Tibial nerve (tissue), 4 donors: Measurements from ENCODE around the gene CHAF1B. TPM values are rescaled to one million over a fixed set of nuclear protein-coding genes. Genes with fewer than 3 reads are reported as not detected.
A peak's percentile ranks its signal among the peaks of the same experiment; 100 is the strongest.

Source experiments
- DNase-seq, 2 donors: peaks; one replicate each; pipeline ENCODE4 v3.0.0-alpha.2; 2019; ENCODE audit warnings: low spot score in 2 of 2
- H3K27ac ChIP-seq, 4 donors: fragments of 200-600 bp; sonication (generic) in 3 of 4; one replicate each; pipeline ENCODE4 v1.5.1; 2017 to 2019; ENCODE audit warnings: mild to moderate bottlenecking in 1 of 4
- H3K27me3 ChIP-seq, 2 donors: fragments of 200-600 bp; sonication (generic) in 1 of 2; one replicate each; pipeline versions ENCODE4 v1.5.1 to v1.6.0; 2017 to 2019
- H3K36me3 ChIP-seq, 3 donors: fragments of 200-600 bp; sonication (generic); one replicate each; pipeline ENCODE4 v1.5.1; 2018 to 2019
- H3K4me1 ChIP-seq, 4 donors: fragments of 200-600 bp; sonication (generic) in 3 of 4; one replicate each; pipeline ENCODE4 v1.5.1; 2017 to 2019
- H3K4me3 ChIP-seq, 4 donors: fragments of 200-600 bp; sonication (generic) in 3 of 4; one replicate each; pipeline ENCODE4 v1.5.1; 2017 to 2019; ENCODE audit warnings: mild to moderate bottlenecking in 1 of 4, moderate library complexity in 1 of 4
- H3K9me3 ChIP-seq, 4 donors: fragments of 200-600 bp; sonication (generic) in 3 of 4; one replicate each; pipeline ENCODE4 v1.5.1; 2017 to 2019
- EP300 ChIP-seq, 2 donors: sonication (generic); formaldehyde crosslinking; IDR thresholded peaks; one replicate each; pipeline ENCODE4 v1.6.1; 2017; ENCODE audit warnings: antibody characterized with exemption in 2 of 2, mild to moderate bottlenecking in 1 of 2
- POLR2A ChIP-seq, 2 donors: fragments of 450-650 bp; IDR thresholded peaks; one replicate each; pipeline ENCODE4 v1.6.1; 2017; ENCODE audit warnings: antibody characterized with exemption in 2 of 2, mild to moderate bottlenecking in 2 of 2, moderate library complexity in 2 of 2
- WGBS, 2 donors: methylation state at CpG; one replicate each; pipeline ENCODE4 v1.1.5; 2018; 5-methylcytosine and 5-hydroxymethylcytosine counted together
- total RNA-seq, 4 donors: library from RNA; depleted of rRNA; stranded (reverse); fragments of >200 nt; gene quantifications; one replicate each; pipeline ENCODE4 v1.1.0, GENCODE V29; 2016
- TF ChIP-seq, protein P1 (sequence below), 5 experiments: fragments of 200-600 bp in 3 of 5; fragments of 450-650 bp in 2 of 5; sonication (generic) in 3 of 5; IDR thresholded peaks; one replicate each; pipeline ENCODE4 v1.5.1; 2016 to 2019; ENCODE audit warnings: antibody characterized with exemption in 5 of 5, mild to moderate bottlenecking in 3 of 5, moderate library complexity in 2 of 5

Gene CHAF1B
- total RNA-seq, 4 donors from 2014 or later = 0.59 to 1.2 (median 0.86) TPM

DNA sequence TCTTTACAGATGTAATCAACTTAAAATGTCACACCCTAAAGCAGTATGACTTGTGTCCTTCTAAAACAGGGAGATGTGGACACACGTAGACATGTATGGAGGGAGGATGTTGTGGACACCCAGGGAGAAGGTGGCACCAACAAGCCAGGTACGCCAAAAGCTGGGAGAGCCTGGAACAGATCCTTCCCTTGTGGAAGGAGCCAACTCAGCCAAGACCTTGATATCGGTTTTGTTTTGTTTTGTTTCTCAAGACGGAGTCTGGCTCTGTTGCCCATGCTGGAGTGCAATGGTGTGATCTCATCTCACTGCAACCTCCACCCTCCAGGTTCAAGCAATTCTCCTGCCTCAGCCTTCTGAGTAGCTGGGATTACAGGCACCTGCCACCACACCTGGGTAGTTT lies 45.6 kb downstream of the CHAF1B start:
- DNase-seq = no peak
- peaks cover 0 to 13% (median 0%) of the 10 kb centered on the region in 4 donors for H3K4me1 ChIP-seq
- 73 to 74% methylated on average over 4 of the region's 4 CpGs for WGBS, 2 donors
- no peaks in the 10 kb centered on the region for H3K27me3 ChIP-seq
- H3K9me3 ChIP-seq = no peaks in the 10 kb centered on the region
- TF ChIP-seq EP300 (IDR thresholded peaks at IDR 0.05) (no peak), POLR2A (IDR thresholded peaks at IDR 0.05) (no peak)
- TF ChIP-seq, protein P1, sequence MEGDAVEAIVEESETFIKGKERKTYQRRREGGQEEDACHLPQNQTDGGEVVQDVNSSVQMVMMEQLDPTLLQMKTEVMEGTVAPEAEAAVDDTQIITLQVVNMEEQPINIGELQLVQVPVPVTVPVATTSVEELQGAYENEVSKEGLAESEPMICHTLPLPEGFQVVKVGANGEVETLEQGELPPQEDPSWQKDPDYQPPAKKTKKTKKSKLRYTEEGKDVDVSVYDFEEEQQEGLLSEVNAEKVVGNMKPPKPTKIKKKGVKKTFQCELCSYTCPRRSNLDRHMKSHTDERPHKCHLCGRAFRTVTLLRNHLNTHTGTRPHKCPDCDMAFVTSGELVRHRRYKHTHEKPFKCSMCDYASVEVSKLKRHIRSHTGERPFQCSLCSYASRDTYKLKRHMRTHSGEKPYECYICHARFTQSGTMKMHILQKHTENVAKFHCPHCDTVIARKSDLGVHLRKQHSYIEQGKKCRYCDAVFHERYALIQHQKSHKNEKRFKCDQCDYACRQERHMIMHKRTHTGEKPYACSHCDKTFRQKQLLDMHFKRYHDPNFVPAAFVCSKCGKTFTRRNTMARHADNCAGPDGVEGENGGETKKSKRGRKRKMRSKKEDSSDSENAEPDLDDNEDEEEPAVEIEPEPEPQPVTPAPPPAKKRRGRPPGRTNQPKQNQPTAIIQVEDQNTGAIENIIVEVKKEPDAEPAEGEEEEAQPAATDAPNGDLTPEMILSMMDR (IDR thresholded peaks at IDR 0.05) = no peak
- H3K4me3 ChIP-seq = peak overlapping the region in 1 of 4 donors; percentile 33
- peak overlapping the region in 2 of 4 donors; percentile 64 to 79 for H3K27ac ChIP-seq
- no peaks in the 10 kb centered on the region for H3K36me3 ChIP-seq

DNA sequence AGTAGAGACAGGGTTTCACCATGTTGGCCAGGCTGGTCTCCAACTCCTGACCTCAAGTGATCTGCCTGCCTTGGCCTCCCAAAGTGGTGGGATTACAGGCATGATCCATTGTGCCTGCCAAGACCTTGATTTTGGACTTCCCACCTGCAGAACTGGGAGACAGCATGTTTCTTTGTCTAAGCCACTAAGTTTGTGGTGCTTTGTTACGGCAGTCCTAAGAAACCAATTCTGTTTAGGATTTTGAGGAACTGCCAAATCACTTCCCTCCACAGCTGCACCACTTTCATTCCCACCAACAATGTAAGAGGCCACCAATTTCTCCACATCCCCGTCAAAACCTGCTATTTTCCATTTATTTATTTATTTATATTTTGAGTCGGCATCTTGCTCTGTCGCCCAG lies 46.1 kb downstream of the CHAF1B start:
- WGBS, 2 donors = 82 to 86% methylated on average over 4 of the region's 4 CpGs
- peaks cover 0 to 13% (median 0%) of the 10 kb centered on the region in 4 donors for H3K4me1 ChIP-seq
- peaks cover 0 to under 1% (median 0%) of the 10 kb centered on the region in 4 donors for H3K9me3 ChIP-seq
- DNase-seq = no peak
- peak overlapping the region in 1 of 4 donors; percentile 64 for H3K27ac ChIP-seq
- no peak for TF ChIP-seq POLR2A (IDR thresholded peaks at IDR 0.05)
- TF ChIP-seq, protein P1 (IDR thresholded peaks at IDR 0.05) = no peak
- no peak for TF ChIP-seq EP300 (IDR thresholded peaks at IDR 0.05)
- H3K27me3 ChIP-seq = no peaks in the 10 kb centered on the region
- H3K4me3 ChIP-seq = no peak overlapping the region
- H3K36me3 ChIP-seq = no peaks in the 10 kb centered on the region

DNA sequence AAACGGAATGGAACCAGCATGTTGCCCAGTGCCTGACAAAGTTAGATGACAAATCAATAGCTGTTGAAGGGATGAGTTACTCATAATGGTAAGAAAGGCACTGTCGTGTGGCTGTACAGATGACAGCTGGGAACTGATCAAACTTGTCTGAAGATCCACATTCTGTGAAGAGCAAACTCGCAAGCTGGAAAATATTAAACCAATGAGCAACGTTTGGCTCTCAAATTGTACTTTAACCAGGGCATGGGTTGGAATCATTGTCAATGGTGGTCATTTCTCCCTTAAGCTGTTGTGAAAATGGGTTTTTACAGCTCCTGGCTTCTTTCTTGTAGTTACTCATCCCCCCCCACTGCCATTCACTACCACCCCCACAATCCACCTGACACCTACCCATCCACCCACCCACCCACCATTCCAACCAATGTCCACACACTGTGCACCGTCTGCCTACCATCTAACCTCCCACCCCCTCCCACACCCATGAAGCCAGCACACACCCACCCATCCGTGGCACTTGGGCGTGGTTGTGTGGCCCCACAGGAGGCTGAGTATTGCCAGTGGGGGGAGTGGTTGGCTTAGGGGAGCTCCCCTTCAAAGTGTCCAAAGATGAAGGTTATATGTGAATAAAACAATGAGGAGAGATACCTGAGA lies 48.0 kb downstream of the CHAF1B start:
- H3K4me1 ChIP-seq = peaks cover 0 to 13% (median 0%) of the 10 kb centered on the region in 4 donors
- H3K36me3 ChIP-seq = no peaks in the 10 kb centered on the region
- TF ChIP-seq EP300 (IDR thresholded peaks at IDR 0.05) (no peak), POLR2A (IDR thresholded peaks at IDR 0.05) (no peak)
- TF ChIP-seq, protein P1 (IDR thresholded peaks at IDR 0.05) = no peak
- WGBS, 2 donors = 85 to 87% methylated on average over 7 of the region's 7 CpGs
- H3K27me3 ChIP-seq = no peaks in the 10 kb centered on the region
- no peak for DNase-seq
- H3K27ac ChIP-seq = no peak overlapping the region
- H3K4me3 ChIP-seq = no peak overlapping the region
- H3K9me3 ChIP-seq = peaks cover 0 to 3% (median 0%) of the 10 kb centered on the region in 4 donors

DNA sequence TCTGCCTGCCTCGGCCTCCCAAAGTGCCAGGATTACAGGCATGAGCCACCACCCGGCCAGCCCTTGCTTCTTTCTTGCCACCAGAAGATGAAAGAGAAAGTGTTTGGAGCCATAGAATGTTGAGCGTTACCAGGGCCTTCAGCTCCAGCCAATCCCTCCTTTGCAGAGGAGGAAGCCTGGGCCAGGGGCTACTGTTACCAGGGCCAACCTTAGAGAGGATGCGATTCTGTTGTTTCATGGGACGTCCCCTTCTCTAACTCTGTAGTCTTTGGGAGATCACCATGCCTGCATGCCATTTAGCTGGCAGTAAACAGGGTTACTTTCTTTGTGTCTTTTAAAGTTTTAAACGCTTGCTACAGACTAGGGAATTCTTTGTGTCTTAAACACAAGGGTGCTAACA lies 49.0 kb downstream of the CHAF1B start:
- WGBS, 2 donors = 76 to 85% methylated on average over 6 of the region's 6 CpGs
- TF ChIP-seq POLR2A (IDR thresholded peaks at IDR 0.05) = no peak
- TF ChIP-seq, protein P1 (IDR thresholded peaks at IDR 0.05) = no peak
- no peak for DNase-seq
- H3K36me3 ChIP-seq = no peaks in the 10 kb centered on the region
- no peaks in the 10 kb centered on the region for H3K27me3 ChIP-seq
- peaks cover 0 to 13% (median 0%) of the 10 kb centered on the region in 4 donors for H3K4me1 ChIP-seq
- peaks cover 0 to 3% (median 0%) of the 10 kb centered on the region in 4 donors for H3K9me3 ChIP-seq
- no peak overlapping the region for H3K27ac ChIP-seq
- no peak overlapping the region for H3K4me3 ChIP-seq

DNA sequence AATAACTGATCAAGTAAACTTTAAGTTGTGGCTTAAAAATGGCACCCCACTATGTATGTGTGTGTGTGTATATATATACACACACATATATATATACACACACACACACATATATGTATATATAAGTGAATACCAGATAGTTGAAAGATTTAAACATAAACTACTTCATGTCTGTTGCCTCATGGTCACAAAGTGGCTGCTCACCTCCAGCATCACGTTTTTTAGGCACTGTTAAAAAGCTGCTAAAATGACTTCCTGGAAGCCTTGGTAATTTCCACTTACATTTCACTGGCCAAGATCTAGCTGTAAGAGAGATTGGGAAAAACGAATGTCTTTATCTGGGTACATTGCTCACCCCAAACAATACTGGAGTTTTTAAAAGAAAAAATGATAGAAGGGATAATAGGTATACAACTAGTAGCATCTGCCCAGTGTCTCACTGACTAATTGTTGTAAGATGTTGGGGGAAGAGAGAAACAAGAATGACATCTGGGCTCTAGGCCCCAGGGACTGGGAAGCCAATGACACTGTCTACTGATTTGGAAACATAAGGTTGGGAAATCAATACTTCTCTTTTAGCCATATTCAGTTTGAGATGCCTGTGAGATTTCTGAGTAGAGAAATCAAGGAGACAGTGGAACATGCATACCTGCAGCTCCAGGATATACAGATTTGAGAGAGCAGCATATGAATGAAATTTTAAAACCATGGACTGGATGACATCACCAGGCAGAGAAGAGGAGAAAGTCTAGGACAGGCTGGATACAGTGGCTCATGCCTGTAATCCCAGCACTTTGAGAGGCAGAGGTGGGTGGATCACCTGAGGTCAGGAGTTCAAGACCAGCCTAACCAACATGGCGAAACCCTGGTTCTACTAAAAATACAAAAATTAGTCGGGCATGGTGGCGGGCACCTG lies 51.9 kb downstream of the CHAF1B start:
- TF ChIP-seq POLR2A (IDR thresholded peaks at IDR 0.05) = no peak
- TF ChIP-seq EP300 (IDR thresholded peaks at IDR 0.05) = no peak
- Histone ChIP-seq H3K27me3 (no peaks in the 10 kb centered on the region), H3K4me3 (no peak overlapping the region), H3K4me1 (no peaks in the 10 kb centered on the region), H3K36me3 (no peaks in the 10 kb centered on the region), H3K9me3 (peaks cover 0 to 3% (median 0%) of the 10 kb centered on the region in 4 donors), H3K27ac (no peak overlapping the region)
- 92 to 94% methylated on average over 5 of the region's 5 CpGs for WGBS, 2 donors
- no peak for DNase-seq
